Nephron (organoid): ENCODE data around the gene SIGLEC12.

Experiments
- H3K27ac Mint-ChIP-seq, 3 experiments: 2 replicates each; pipeline ENCODE4 v1.8.0; 2020; ENCODE audit warnings: mixed read lengths in 3 of 3, mild to moderate bottlenecking in 2 of 3, moderate library complexity in 1 of 3
- H3K27me3 Mint-ChIP-seq: 2 replicates; pipeline ENCODE4 v1.8.0; 2021; ENCODE audit warnings: low read depth, mild to moderate bottlenecking, moderate library complexity, mixed read lengths
- H3K36me3 Mint-ChIP-seq: 2 replicates; pipeline ENCODE4 v1.8.0; 2020; ENCODE audit warnings: low read depth, mixed read lengths
- H3K4me1 Mint-ChIP-seq: 2 replicates; pipeline ENCODE4 v1.8.0; 2020; ENCODE audit warnings: mixed read lengths
- H3K4me3 Mint-ChIP-seq, 3 experiments: 2 replicates each; pipeline ENCODE4 v1.8.0; 2020; ENCODE audit warnings: mild to moderate bottlenecking in 3 of 3, mixed read lengths in 3 of 3, moderate library complexity in 2 of 3
- H3K9me3 Mint-ChIP-seq: 2 replicates; pipeline ENCODE4 v1.8.0; 2020; ENCODE audit warnings: mixed read lengths
- CTCF ChIP-seq, 3 experiments: fragments of 200-600 bp; sonication (generic); IDR thresholded peaks; one replicate each; pipeline ENCODE4 v1.5.0; 2021; ENCODE audit warnings: antibody characterized with exemption in 3 of 3; ENCODE audit not compliant: unreplicated experiment in 3 of 3

Gene SIGLEC12

GRCh38 chr19:51541458-51542357 is 40.1 kb upstream of the SIGLEC12 start:
- Mint-ChIP-seq H3K36me3 (no peaks in the 10 kb centered on the region), H3K4me3 (no peak overlapping the region), H3K9me3 (peaks cover 9% of the 10 kb centered on the region), H3K4me1 (no peaks in the 10 kb centered on the region), H3K27ac (no peak overlapping the region), H3K27me3 (peaks cover 10% of the 10 kb centered on the region)
- TF ChIP-seq CTCF (IDR thresholded peaks at IDR 0.05; ENCODE audit: unreplicated experiment in 3 of 3), result no peak

- Mint-ChIP-seq H3K36me3 (no peaks in the 10 kb centered on the region), H3K27me3 (peaks cover 10% of the 10 kb centered on the region), H3K4me1 (no peaks in the 10 kb centered on the region), H3K4me3 (no peak overlapping the region), H3K27ac (no peak overlapping the region), H3K9me3 (peaks cover 9% of the 10 kb centered on the region)
- TF ChIP-seq CTCF (IDR thresholded peaks at IDR 0.05; ENCODE audit: unreplicated experiment in 3 of 3), result no peak
Measured at GRCh38 chr19:51539821-51540366, 38.3 kb upstream of the SIGLEC12 start.

- no peaks in the 10 kb centered on the region for H3K9me3 Mint-ChIP-seq
- no peak for TF ChIP-seq CTCF (IDR thresholded peaks at IDR 0.05; ENCODE audit: unreplicated experiment in 3 of 3)
- H3K27me3 Mint-ChIP-seq, result peaks cover 4% of the 10 kb centered on the region
- H3K27ac Mint-ChIP-seq, result no peak overlapping the region
- no peak overlapping the region for H3K4me3 Mint-ChIP-seq
- H3K36me3 Mint-ChIP-seq, result no peaks in the 10 kb centered on the region
- no peaks in the 10 kb centered on the region for H3K4me1 Mint-ChIP-seq
Measured at GRCh38 chr19:51535535-51535934, 33.9 kb upstream of the SIGLEC12 start.

GRCh38 chr19:51531349-51532315 is 30.0 kb upstream of the SIGLEC12 start, which contains the start of gene SIGLEC6:
SIGLEC6 (minus strand) TSS chr19:51531670; CDS start chr19:51531648, 22 bp downstream.
- TF ChIP-seq CTCF (IDR thresholded peaks at IDR 0.05; ENCODE audit: unreplicated experiment in 3 of 3), result no peak
- no peak within 1 kb of the TSS for H3K27ac Mint-ChIP-seq
- no peaks in the 10 kb centered on the region for H3K27me3 Mint-ChIP-seq
- H3K9me3 Mint-ChIP-seq, result peaks cover 13% of the 10 kb centered on the region
- no peaks in the 10 kb centered on the region for H3K36me3 Mint-ChIP-seq
- no peak within 1 kb of the TSS for H3K4me3 Mint-ChIP-seq
- H3K4me1 Mint-ChIP-seq, result no peaks in the 10 kb centered on the region

GRCh38 chr19:51530616-51531015 is 29.0 kb upstream of the SIGLEC12 start:
- Mint-ChIP-seq H3K4me1 (no peaks in the 10 kb centered on the region), H3K27me3 (no peaks in the 10 kb centered on the region), H3K9me3 (peaks cover 13% of the 10 kb centered on the region), H3K27ac (no peak overlapping the region), H3K36me3 (no peaks in the 10 kb centered on the region), H3K4me3 (no peak overlapping the region)
- no peak for TF ChIP-seq CTCF (IDR thresholded peaks at IDR 0.05; ENCODE audit: unreplicated experiment in 3 of 3)
